Putamen (tissue), 1 donor: Measurements from ENCODE around the gene CPB2.

ENCODE experiments used
- DNase-seq: peaks from one replicate; pipeline ENCODE4 v3.0.0-alpha.2; 2016; ENCODE audit warnings: low spot score

The CPB2 gene

GRCh38 chr13:46097015-46097414 is 7.8 kb downstream of the CPB2 start:
- DNase-seq = peak; percentile 83

- DNase-seq = no peak
Measured at GRCh38 chr13:46094478-46094877, 10.4 kb downstream of the CPB2 start.

GRCh38 chr13:46088821-46089562 is 15.8 kb downstream of the CPB2 start:
- no peak for DNase-seq

GRCh38 chr13:46087481-46087880 is 17.4 kb downstream of the CPB2 start:
- no peak for DNase-seq

- DNase-seq = no peak
Measured at GRCh38 chr13:46086985-46087384, 17.8 kb downstream of the CPB2 start.

GRCh38 chr13:46086421-46086922 is 18.4 kb downstream of the CPB2 start:
- no peak for DNase-seq

GRCh38 chr13:46085737-46086136 is 19.1 kb downstream of the CPB2 start:
- DNase-seq = no peak

GRCh38 chr13:46082324-46082723 is 22.5 kb downstream of the CPB2 start:
- DNase-seq = no peak

- no peak for DNase-seq
Measured at GRCh38 chr13:46079770-46080169, 25.1 kb downstream of the CPB2 start.

- no peak for DNase-seq
Measured at GRCh38 chr13:46077265-46077664, 27.6 kb downstream of the CPB2 start.

GRCh38 chr13:46076827-46077226 is 28.0 kb downstream of the CPB2 start:
- DNase-seq = no peak

- DNase-seq = no peak
Measured at GRCh38 chr13:46075811-46076210, 29.0 kb downstream of the CPB2 start.

GRCh38 chr13:46071590-46072249 is 33.1 kb downstream of the CPB2 start:
- DNase-seq = no peak

GRCh38 chr13:46063292-46063691 is 41.5 kb downstream of the CPB2 start:
- no peak for DNase-seq

- DNase-seq = no peak
Measured at GRCh38 chr13:46062185-46062584, 42.6 kb downstream of the CPB2 start.

- DNase-seq = no peak
Measured at GRCh38 chr13:46059405-46059804, 45.4 kb downstream of the CPB2 start.

- no peak for DNase-seq
Measured at GRCh38 chr13:46058268-46058667, 46.6 kb downstream of the CPB2 start.

GRCh38 chr13:46057256-46058015 is 47.4 kb downstream of the CPB2 start:
- DNase-seq = peak; percentile 38

- DNase-seq = no peak
Measured at GRCh38 chr13:46053162-46054012, 51.4 kb downstream of the CPB2 start.

GRCh38 chr13:46052319-46053161 is 52.3 kb downstream of the CPB2 start, which contains the start of gene ZC3H13:
TSS of gene ZC3H13 (minus strand) at chr13:46052746. CDS start at chr13:46045507, 7,239 bp downstream.
- DNase-seq = peak; percentile 97

GRCh38 chr13:46051968-46052318 is 52.9 kb downstream of the CPB2 start:
- no peak for DNase-seq
